KMS-11 (cell line): ENCODE measurements around the gene KCNJ4.
A peak's percentile ranks its signal among the peaks of the same experiment; 100 is the strongest.

Source experiments
- H2AFZ ChIP-seq: fragments of 200-600 bp; sonication (generic); 2 replicates; pipeline ENCODE4 v1.6.1; 2016; ENCODE audit warnings: antibody characterized with exemption, mixed run types, low read depth
- H3K27ac ChIP-seq: fragments of 200-600 bp; sonication (generic); 2 replicates; pipeline ENCODE4 v1.6.1; 2016; ENCODE audit warnings: mild to moderate bottlenecking, mixed run types
- H3K27me3 ChIP-seq: fragments of 200-600 bp; sonication (generic); 2 replicates; pipeline ENCODE4 v1.6.1; 2017; ENCODE audit warnings: mild to moderate bottlenecking, low read depth, mixed run types, moderate library complexity; ENCODE audit not compliant: insufficient read depth
- H3K36me3 ChIP-seq: fragments of 200-600 bp; sonication (generic); 2 replicates; pipeline ENCODE4 v1.6.1; 2017; ENCODE audit warnings: mild to moderate bottlenecking, mixed run types; ENCODE audit not compliant: insufficient read depth
- H3K4me1 ChIP-seq: fragments of 200-600 bp; sonication (generic); 2 replicates; pipeline ENCODE4 v1.6.1; 2016; ENCODE audit warnings: mild to moderate bottlenecking, low read depth, mixed run types; ENCODE audit not compliant: poor library complexity, severe bottlenecking
- H3K4me2 ChIP-seq: fragments of 200-600 bp; sonication (generic); 2 replicates; pipeline ENCODE4 v1.7.0; 2016; ENCODE audit warnings: mild to moderate bottlenecking, mixed run types
- H3K4me3 ChIP-seq: fragments of 200-600 bp; sonication (generic); IDR thresholded peaks from 2 replicates; pipeline ENCODE4 v1.6.1; 2017; ENCODE audit warnings: low read depth, low read length, mixed read lengths; ENCODE audit not compliant: insufficient read depth
- H3K79me2 ChIP-seq: fragments of 200-600 bp; sonication (generic); 2 replicates; pipeline ENCODE4 v1.6.1; 2016; ENCODE audit warnings: low read depth, mixed run types; ENCODE audit not compliant: insufficient read depth
- H3K9ac ChIP-seq: fragments of 200-600 bp; sonication (generic); 2 replicates; pipeline ENCODE4 v1.6.1; 2016; ENCODE audit warnings: mild to moderate bottlenecking, mixed run types
- H4K20me1 ChIP-seq: fragments of 200-600 bp; sonication (generic); 2 replicates; pipeline ENCODE4 v1.6.1; 2016; ENCODE audit warnings: mild to moderate bottlenecking, mixed run types; ENCODE audit not compliant: insufficient read depth
- TF ChIP-seq, protein P1 (sequence below): fragments of 200-600 bp; sonication (generic); conservative IDR thresholded peaks from 2 replicates; pipeline ENCODE4 v1.6.1; 2017; ENCODE audit warnings: low read depth, mild to moderate bottlenecking, antibody characterized with exemption, low read length, moderate library complexity, mixed read lengths

KCNJ4 gene

GRCh38 chr22:38415561-38416321 is 39.3 kb downstream of the KCNJ4 start:
- Histone ChIP-seq H3K79me2 (no peaks in the 10 kb centered on the region), H3K36me3 (no peaks in the 10 kb centered on the region), H3K4me2 (no peak overlapping the region), H3K4me1 (peaks cover 20% of the 10 kb centered on the region), H2AFZ (no peak overlapping the region), H3K9ac (no peak overlapping the region), H3K27me3 (no peaks in the 10 kb centered on the region), H4K20me1 (no peaks in the 10 kb centered on the region), H3K27ac (no peak overlapping the region), H3K4me3 (no peak overlapping the region)
- TF ChIP-seq, protein P1, sequence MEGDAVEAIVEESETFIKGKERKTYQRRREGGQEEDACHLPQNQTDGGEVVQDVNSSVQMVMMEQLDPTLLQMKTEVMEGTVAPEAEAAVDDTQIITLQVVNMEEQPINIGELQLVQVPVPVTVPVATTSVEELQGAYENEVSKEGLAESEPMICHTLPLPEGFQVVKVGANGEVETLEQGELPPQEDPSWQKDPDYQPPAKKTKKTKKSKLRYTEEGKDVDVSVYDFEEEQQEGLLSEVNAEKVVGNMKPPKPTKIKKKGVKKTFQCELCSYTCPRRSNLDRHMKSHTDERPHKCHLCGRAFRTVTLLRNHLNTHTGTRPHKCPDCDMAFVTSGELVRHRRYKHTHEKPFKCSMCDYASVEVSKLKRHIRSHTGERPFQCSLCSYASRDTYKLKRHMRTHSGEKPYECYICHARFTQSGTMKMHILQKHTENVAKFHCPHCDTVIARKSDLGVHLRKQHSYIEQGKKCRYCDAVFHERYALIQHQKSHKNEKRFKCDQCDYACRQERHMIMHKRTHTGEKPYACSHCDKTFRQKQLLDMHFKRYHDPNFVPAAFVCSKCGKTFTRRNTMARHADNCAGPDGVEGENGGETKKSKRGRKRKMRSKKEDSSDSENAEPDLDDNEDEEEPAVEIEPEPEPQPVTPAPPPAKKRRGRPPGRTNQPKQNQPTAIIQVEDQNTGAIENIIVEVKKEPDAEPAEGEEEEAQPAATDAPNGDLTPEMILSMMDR: no peak

DNA sequence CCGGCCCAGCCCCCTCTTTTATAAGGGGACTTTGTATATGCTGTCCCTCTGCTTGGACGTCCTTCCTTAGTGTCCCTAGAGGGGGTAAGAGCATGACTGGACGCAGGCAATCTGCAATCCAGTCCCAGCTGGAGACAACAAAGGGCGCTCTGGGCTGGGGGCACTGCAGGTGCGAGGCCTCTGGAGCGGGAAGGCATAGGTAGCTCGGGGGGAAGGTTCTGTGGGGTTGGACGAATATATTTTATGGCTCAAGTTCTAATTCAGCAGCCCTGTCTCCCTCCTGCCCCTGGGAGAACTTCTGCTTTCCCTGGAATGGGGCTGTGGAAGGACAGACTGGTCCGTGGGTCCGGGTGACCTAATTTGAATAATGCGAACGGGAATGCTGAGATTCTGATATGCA is 40.0 kb downstream of the KCNJ4 start:
- Histone ChIP-seq H3K4me3 (no peak overlapping the region), H3K79me2 (no peaks in the 10 kb centered on the region), H4K20me1 (no peaks in the 10 kb centered on the region), H3K36me3 (no peaks in the 10 kb centered on the region), H3K9ac (no peak overlapping the region), H3K27me3 (no peaks in the 10 kb centered on the region), H3K4me2 (no peak overlapping the region), H2AFZ (no peak overlapping the region), H3K4me1 (peaks cover 20% of the 10 kb centered on the region), H3K27ac (no peak overlapping the region)
- TF ChIP-seq, protein P1: no peak

GRCh38 chr22:38414009-38414395 is 41.0 kb downstream of the KCNJ4 start:
- H3K27me3 ChIP-seq: no peaks in the 10 kb centered on the region

GRCh38 chr22:38413085-38414008 is 41.7 kb downstream of the KCNJ4 start:
- H3K4me2 ChIP-seq: peak overlapping the region; percentile 96
- peak overlapping the region; percentile 51; the same call in 1 of the 2 replicates for H3K9ac ChIP-seq
- TF ChIP-seq, protein P1: peak; percentile 55; the same call in 1 of the 2 replicates
- no peaks in the 10 kb centered on the region for H4K20me1 ChIP-seq
- H3K36me3 ChIP-seq: no peaks in the 10 kb centered on the region
- peaks cover 31% of the 10 kb centered on the region for H3K4me1 ChIP-seq
- peak overlapping the region; percentile 43; the same call in 1 of the 2 replicates for H3K27ac ChIP-seq
- no peak overlapping the region for H3K4me3 ChIP-seq
- H3K79me2 ChIP-seq: no peaks in the 10 kb centered on the region
- no peaks in the 10 kb centered on the region for H3K27me3 ChIP-seq
- peak overlapping the region; percentile 99 for H2AFZ ChIP-seq

More at GRCh38 chr22:38414009-38414395, 41.0 kb downstream of the KCNJ4 start:
- H3K36me3 ChIP-seq: no peaks in the 10 kb centered on the region
- H3K9ac ChIP-seq: no peak overlapping the region
- H3K27ac ChIP-seq: no peak overlapping the region; the same call in 1 of the 2 replicates
- H3K79me2 ChIP-seq: no peaks in the 10 kb centered on the region
- H3K4me1 ChIP-seq: peaks cover 25% of the 10 kb centered on the region
- TF ChIP-seq, protein P1: no peak
- no peaks in the 10 kb centered on the region for H4K20me1 ChIP-seq
- H3K4me3 ChIP-seq: no peak overlapping the region
- no peak overlapping the region for H2AFZ ChIP-seq
- no peak overlapping the region; the same call in 1 of the 2 replicates for H3K4me2 ChIP-seq
